Muscle layer of duodenum (tissue), 2 donors: ENCODE results near the gene PALLD.

ENCODE experiments used
- H3K27ac ChIP-seq: one replicate; pipeline ENCODE4 v1.7.0; 2013; ENCODE audit warnings: mild to moderate bottlenecking, low read length
- H3K27me3 ChIP-seq: one replicate; pipeline ENCODE4 v1.7.0; 2013; ENCODE audit warnings: low read depth, mild to moderate bottlenecking, control low read depth, low read length
- H3K36me3 ChIP-seq, 2 donors: one replicate each; pipeline ENCODE4 v1.7.0; 2013; ENCODE audit warnings: low read length in 2 of 2, control low read depth in 1 of 2, mild to moderate bottlenecking in 1 of 2; ENCODE audit not compliant: insufficient read depth in 2 of 2, control insufficient read depth in 1 of 2
- H3K4me1 ChIP-seq, 2 donors: one replicate each; pipeline ENCODE4 v1.7.0; 2013; ENCODE audit warnings: low read length in 2 of 2, mild to moderate bottlenecking in 2 of 2, control low read depth in 1 of 2, moderate library complexity in 1 of 2; ENCODE audit not compliant: insufficient read depth in 2 of 2, control insufficient read depth in 1 of 2
- H3K4me3 ChIP-seq, 2 donors: one replicate each; pipeline ENCODE4 v1.7.0; 2013; ENCODE audit warnings: low read length in 2 of 2, low read depth in 1 of 2, mild to moderate bottlenecking in 1 of 2
- H3K9me3 ChIP-seq, 2 donors: one replicate each; pipeline ENCODE4 v1.7.0; 2013; ENCODE audit warnings: low read length in 2 of 2, control low read depth in 1 of 2, mild to moderate bottlenecking in 1 of 2; ENCODE audit not compliant: control insufficient read depth in 1 of 2
- donor health status: healthy.

PALLD gene

GRCh38 chr4:168600796-168601583 is 104.1 kb downstream of the PALLD start:
- Histone ChIP-seq H3K9me3 (no peaks in the 10 kb centered on the region), H3K27ac (no peak overlapping the region), H3K4me1 (peaks cover 5 to 9% of the 10 kb centered on the region in 2 donors), H3K4me3 (no peak overlapping the region), H3K36me3 (no peaks in the 10 kb centered on the region), H3K27me3 (no peaks in the 10 kb centered on the region)

GRCh38 chr4:168601899-168602298 is 105.0 kb downstream of the PALLD start:
- Histone ChIP-seq H3K9me3 (no peaks in the 10 kb centered on the region), H3K4me3 (no peak overlapping the region), H3K36me3 (no peaks in the 10 kb centered on the region), H3K4me1 (peaks cover 5 to 9% of the 10 kb centered on the region in 2 donors), H3K27me3 (no peaks in the 10 kb centered on the region), H3K27ac (no peak overlapping the region)

GRCh38 chr4:168604496-168605373 is 107.9 kb downstream of the PALLD start:
- Histone ChIP-seq H3K27ac (peak overlapping the region; percentile 37), H3K4me1 (peaks cover 5 to 9% of the 10 kb centered on the region in 2 donors), H3K27me3 (no peaks in the 10 kb centered on the region), H3K4me3 (no peak overlapping the region), H3K36me3 (no peaks in the 10 kb centered on the region), H3K9me3 (no peaks in the 10 kb centered on the region)

GRCh38 chr4:168605411-168605810 is 108.6 kb downstream of the PALLD start:
- Histone ChIP-seq H3K9me3 (no peaks in the 10 kb centered on the region), H3K4me3 (no peak overlapping the region), H3K36me3 (no peaks in the 10 kb centered on the region), H3K27ac (peak overlapping the region; percentile 37), H3K27me3 (no peaks in the 10 kb centered on the region), H3K4me1 (peaks cover 5 to 9% of the 10 kb centered on the region in 2 donors)

GRCh38 chr4:168607215-168607614 is 110.4 kb downstream of the PALLD start:
- H3K36me3 ChIP-seq = no peaks in the 10 kb centered on the region
- no peak overlapping the region for H3K27ac ChIP-seq
- no peak overlapping the region for H3K4me3 ChIP-seq
- H3K9me3 ChIP-seq = no peaks in the 10 kb centered on the region
- H3K27me3 ChIP-seq = no peaks in the 10 kb centered on the region
- peaks cover 5 to 9% of the 10 kb centered on the region in 2 donors for H3K4me1 ChIP-seq

GRCh38 chr4:168608771-168609170 is 111.9 kb downstream of the PALLD start:
- H3K36me3 ChIP-seq = no peaks in the 10 kb centered on the region
- no peak overlapping the region for H3K27ac ChIP-seq
- H3K4me1 ChIP-seq = peaks cover under 1 to 9% of the 10 kb centered on the region in 2 donors
- no peaks in the 10 kb centered on the region for H3K27me3 ChIP-seq
- no peak overlapping the region for H3K4me3 ChIP-seq
- no peaks in the 10 kb centered on the region for H3K9me3 ChIP-seq

GRCh38 chr4:168609369-168609768 is 112.5 kb downstream of the PALLD start:
- Histone ChIP-seq H3K27ac (no peak overlapping the region), H3K36me3 (no peaks in the 10 kb centered on the region), H3K27me3 (no peaks in the 10 kb centered on the region), H3K4me3 (no peak overlapping the region), H3K9me3 (no peaks in the 10 kb centered on the region), H3K4me1 (peaks cover 0 to 9% of the 10 kb centered on the region in 2 donors)

GRCh38 chr4:168610911-168611530 is 114.2 kb downstream of the PALLD start:
- no peaks in the 10 kb centered on the region for H3K36me3 ChIP-seq
- no peak overlapping the region for H3K4me3 ChIP-seq
- H3K9me3 ChIP-seq = no peaks in the 10 kb centered on the region
- no peaks in the 10 kb centered on the region for H3K27me3 ChIP-seq
- no peak overlapping the region for H3K27ac ChIP-seq
- no peaks in the 10 kb centered on the region for H3K4me1 ChIP-seq

- H3K36me3 ChIP-seq = no peaks in the 10 kb centered on the region
Measured at GRCh38 chr4:168612450-168613135, 115.7 kb downstream of the PALLD start.

GRCh38 chr4:168613869-168614268 is 117.0 kb downstream of the PALLD start:
- Histone ChIP-seq H3K4me3 (no peak overlapping the region), H3K27ac (no peak overlapping the region), H3K4me1 (no peaks in the 10 kb centered on the region), H3K9me3 (no peaks in the 10 kb centered on the region), H3K36me3 (no peaks in the 10 kb centered on the region), H3K27me3 (no peaks in the 10 kb centered on the region)

More at GRCh38 chr4:168612450-168613135, 115.7 kb downstream of the PALLD start:
- H3K9me3 ChIP-seq = no peaks in the 10 kb centered on the region
- H3K27ac ChIP-seq = no peak overlapping the region
- H3K27me3 ChIP-seq = no peaks in the 10 kb centered on the region
- H3K4me1 ChIP-seq = no peaks in the 10 kb centered on the region
- no peak overlapping the region for H3K4me3 ChIP-seq
